Activated naive CD4-positive, alpha-beta T cell treated with anti-CD3 and anti-CD28 coated beads, Interleukin-2, amount 10 ng/mL, durations not matched to agents 7 days and 5 days (primary cell): ENCODE measurements around the gene CGREF1.
A peak's percentile ranks its signal among the peaks of the same experiment; 100 is the strongest.

Experiments used
- CTCF ChIA-PET: fragments of 350-600 bp; sonication (Branson Sonifier 250); formaldehyde crosslinking; loops from one replicate; lab custom pipeline; 2021; ENCODE audit warnings: antibody characterized with exemption; lab: Charles Lee
- DNase-seq: peaks from one replicate; pipeline ENCODE4 v3.0.0-alpha.2; 2020
- H3K27ac Mint-ChIP-seq: one replicate; pipeline ENCODE4 v1.8.0; 2021; ENCODE audit warnings: mild to moderate bottlenecking, moderate library complexity, mixed read lengths
- H3K27me3 Mint-ChIP-seq: one replicate; pipeline ENCODE4 v1.8.0; 2021; ENCODE audit warnings: mild to moderate bottlenecking, mixed read lengths
- H3K36me3 Mint-ChIP-seq: one replicate; pipeline ENCODE4 v1.8.0; 2021; ENCODE audit warnings: mixed read lengths
- H3K4me1 Mint-ChIP-seq: one replicate; pipeline ENCODE4 v1.8.0; 2021; ENCODE audit warnings: mixed read lengths
- H3K4me3 Mint-ChIP-seq: one replicate; pipeline ENCODE4 v1.8.0; 2021; ENCODE audit warnings: mild to moderate bottlenecking, moderate library complexity, mixed read lengths
- H3K9me3 Mint-ChIP-seq: one replicate; pipeline ENCODE4 v1.8.0; 2021; ENCODE audit warnings: mixed read lengths

The CGREF1 gene

GRCh38 chr2:27118525-27119329 lies at the start of gene CGREF1:
Gene CGREF1, minus strand, starts transcription at chr2:27119128. Its CDS starts 14,762 bp downstream, at chr2:27104366.
- Mint-ChIP-seq H3K36me3 (no peaks in the 10 kb centered on the region), H3K9me3 (no peaks in the 10 kb centered on the region), H3K27ac (no peak within 1 kb of the TSS), H3K4me3 (peak within 1 kb of the TSS; percentile 77), H3K4me1 (peaks cover 19% of the 10 kb centered on the region), H3K27me3 (peaks cover 74% of the 10 kb centered on the region)
- CTCF ChIA-PET = no interaction called here
- DNase-seq = peak; percentile 32

GRCh38 chr2:27164960-27165763 lies 46.2 kb upstream of the CGREF1 start:
- no peaks in the 10 kb centered on the region for H3K36me3 Mint-ChIP-seq
- H3K27ac Mint-ChIP-seq = no peak overlapping the region
- no peak overlapping the region for H3K4me3 Mint-ChIP-seq
- CTCF ChIA-PET = interaction anchor here (1.1 kb wide), 1 partner anchor 67 kb away, joined by 3 read pairs; no protein-coding TSS in a partner anchor
- peaks cover 9% of the 10 kb centered on the region for H3K4me1 Mint-ChIP-seq
- no peaks in the 10 kb centered on the region for H3K9me3 Mint-ChIP-seq
- H3K27me3 Mint-ChIP-seq = peaks cover 19% of the 10 kb centered on the region
- no peak for DNase-seq

- Mint-ChIP-seq H3K4me3 (no peak overlapping the region), H3K9me3 (no peaks in the 10 kb centered on the region), H3K36me3 (no peaks in the 10 kb centered on the region), H3K27ac (no peak overlapping the region), H3K4me1 (peaks cover 6% of the 10 kb centered on the region), H3K27me3 (peaks cover 25% of the 10 kb centered on the region)
- CTCF ChIA-PET = interaction anchor here (0.6 kb wide), 1 partner anchor 304 kb away, joined by 3 read pairs; no protein-coding TSS in a partner anchor
- DNase-seq = no peak
These were observed 43.5 kb upstream of the CGREF1 start for GRCh38 chr2:27162151-27163121.

- H3K4me1 Mint-ChIP-seq = peaks cover 4% of the 10 kb centered on the region
- H3K9me3 Mint-ChIP-seq = no peaks in the 10 kb centered on the region
- H3K36me3 Mint-ChIP-seq = no peaks in the 10 kb centered on the region
- H3K27ac Mint-ChIP-seq = no peak overlapping the region
- CTCF ChIA-PET = interaction anchor here (1.2 to 2.1 kb wide), 2 partner anchors 10 to 238 kb away, joined by 3 to 9 read pairs; no protein-coding TSS in a partner anchor
- no peak overlapping the region for H3K4me3 Mint-ChIP-seq
- DNase-seq = no peak
- peaks cover 30% of the 10 kb centered on the region for H3K27me3 Mint-ChIP-seq
These were observed 41.3 kb upstream of the CGREF1 start for GRCh38 chr2:27160191-27160590.

- Mint-ChIP-seq H3K27ac (no peak overlapping the region), H3K4me1 (no peaks in the 10 kb centered on the region), H3K4me3 (no peak overlapping the region), H3K27me3 (peaks cover 32% of the 10 kb centered on the region), H3K36me3 (no peaks in the 10 kb centered on the region), H3K9me3 (no peaks in the 10 kb centered on the region)
- CTCF ChIA-PET = interaction anchor here (0.6 to 2.1 kb wide), 2 partner anchors 11 to 236 kb away, joined by 3 to 9 read pairs; no protein-coding TSS in a partner anchor
- DNase-seq = no peak
These were observed 40.3 kb upstream of the CGREF1 start for GRCh38 chr2:27159271-27159670.

- H3K27ac Mint-ChIP-seq = no peak overlapping the region
These were observed 39.5 kb upstream of the CGREF1 start for GRCh38 chr2:27158468-27158867.

GRCh38 chr2:27155069-27155520 lies 36.2 kb upstream of the CGREF1 start:
- H3K4me3 Mint-ChIP-seq = no peak overlapping the region
- H3K36me3 Mint-ChIP-seq = no peaks in the 10 kb centered on the region
- peaks cover 42% of the 10 kb centered on the region for H3K27me3 Mint-ChIP-seq
- no peaks in the 10 kb centered on the region for H3K4me1 Mint-ChIP-seq
- no peaks in the 10 kb centered on the region for H3K9me3 Mint-ChIP-seq
- no peak overlapping the region for H3K27ac Mint-ChIP-seq
- CTCF ChIA-PET = interaction anchor here (1.2 kb wide), 1 partner anchor 14 kb away, joined by 4 read pairs; no protein-coding TSS in a partner anchor
- no peak for DNase-seq

More at GRCh38 chr2:27158468-27158867, 39.5 kb upstream of the CGREF1 start:
- H3K4me1 Mint-ChIP-seq = no peaks in the 10 kb centered on the region
- CTCF ChIA-PET = interaction anchor here (1.2 to 2.1 kb wide), 2 partner anchors 12 to 13 kb away, joined by 4 to 9 read pairs; no protein-coding TSS in a partner anchor
- H3K36me3 Mint-ChIP-seq = no peaks in the 10 kb centered on the region
- H3K9me3 Mint-ChIP-seq = no peaks in the 10 kb centered on the region
- DNase-seq = no peak
- no peak overlapping the region for H3K4me3 Mint-ChIP-seq
- H3K27me3 Mint-ChIP-seq = peaks cover 34% of the 10 kb centered on the region

- no peaks in the 10 kb centered on the region for H3K4me1 Mint-ChIP-seq
- H3K9me3 Mint-ChIP-seq = no peaks in the 10 kb centered on the region
- peaks cover 46% of the 10 kb centered on the region for H3K27me3 Mint-ChIP-seq
- no peak overlapping the region for H3K27ac Mint-ChIP-seq
- no peaks in the 10 kb centered on the region for H3K36me3 Mint-ChIP-seq
- H3K4me3 Mint-ChIP-seq = no peak overlapping the region
- CTCF ChIA-PET = interaction anchor here (1.2 kb wide), 1 partner anchor 15 kb away, joined by 4 read pairs; no protein-coding TSS in a partner anchor
- DNase-seq = no peak
These were observed 35.6 kb upstream of the CGREF1 start for GRCh38 chr2:27154488-27154887.

- DNase-seq = no peak
- no peak overlapping the region for H3K4me3 Mint-ChIP-seq
- no peak overlapping the region for H3K27ac Mint-ChIP-seq
- no peaks in the 10 kb centered on the region for H3K36me3 Mint-ChIP-seq
- no peaks in the 10 kb centered on the region for H3K9me3 Mint-ChIP-seq
- H3K27me3 Mint-ChIP-seq = peaks cover 46% of the 10 kb centered on the region
- no peaks in the 10 kb centered on the region for H3K4me1 Mint-ChIP-seq
- CTCF ChIA-PET = no interaction called here
These were observed 34.0 kb upstream of the CGREF1 start for GRCh38 chr2:27152796-27153464.

GRCh38 chr2:27152102-27152795 lies 33.3 kb upstream of the CGREF1 start:
- Mint-ChIP-seq H3K27me3 (peaks cover 46% of the 10 kb centered on the region), H3K27ac (no peak overlapping the region), H3K4me3 (no peak overlapping the region), H3K4me1 (no peaks in the 10 kb centered on the region), H3K9me3 (no peaks in the 10 kb centered on the region), H3K36me3 (no peaks in the 10 kb centered on the region)
- CTCF ChIA-PET = no interaction called here
- DNase-seq = no peak

- no peaks in the 10 kb centered on the region for H3K4me1 Mint-ChIP-seq
- no peak overlapping the region for H3K4me3 Mint-ChIP-seq
- no peaks in the 10 kb centered on the region for H3K9me3 Mint-ChIP-seq
- no peak for DNase-seq
- CTCF ChIA-PET = no interaction called here
- peaks cover 52% of the 10 kb centered on the region for H3K27me3 Mint-ChIP-seq
- no peak overlapping the region for H3K27ac Mint-ChIP-seq
- no peaks in the 10 kb centered on the region for H3K36me3 Mint-ChIP-seq
These were observed 31.8 kb upstream of the CGREF1 start for GRCh38 chr2:27150639-27151230.
